NK-92 (cell line): Measurements from ENCODE around the gene ENOX2.

ENCODE experiments used
- DNase-seq: peaks from one replicate; lab custom pipeline; 2025; ENCODE audit not compliant: unreplicated experiment; lab: John Stamatoyannopoulos, UW

Gene ENOX2

GRCh38 chrX:130645955-130646583, 256.9 kb downstream of the ENOX2 start:
- DNase-seq, result no peak

GRCh38 chrX:130637591-130637990, 265.4 kb downstream of the ENOX2 start:
- no peak for DNase-seq

- no peak for DNase-seq
Measured at GRCh38 chrX:130636277-130636676, 266.7 kb downstream of the ENOX2 start.

- DNase-seq, result no peak
Measured at GRCh38 chrX:130631011-130631410, 272.0 kb downstream of the ENOX2 start.

- DNase-seq, result no peak
Measured at GRCh38 chrX:130628516-130628915, 274.5 kb downstream of the ENOX2 start.

- no peak for DNase-seq
Measured at GRCh38 chrX:130626521-130626920, 276.5 kb downstream of the ENOX2 start.

- DNase-seq, result no peak
Measured at GRCh38 chrX:130625386-130625785, 277.6 kb downstream of the ENOX2 start.

GRCh38 chrX:130623518-130623917, 279.5 kb downstream of the ENOX2 start:
- DNase-seq, result no peak

- DNase-seq, result no peak
Measured at GRCh38 chrX:130615941-130616340, 287.1 kb downstream of the ENOX2 start.

- no peak for DNase-seq
Measured at GRCh38 chrX:130607431-130607830, 295.6 kb downstream of the ENOX2 start.

GRCh38 chrX:130606425-130606824, 296.6 kb downstream of the ENOX2 start:
- no peak for DNase-seq

GRCh38 chrX:130604882-130605281, 298.1 kb downstream of the ENOX2 start:
- no peak for DNase-seq

GRCh38 chrX:130594453-130594916, 308.5 kb downstream of the ENOX2 start:
- no peak for DNase-seq

- no peak for DNase-seq
Measured at GRCh38 chrX:130593911-130594310, 309.1 kb downstream of the ENOX2 start.

- DNase-seq, result no peak
Measured at GRCh38 chrX:130592204-130592603, 310.8 kb downstream of the ENOX2 start.

GRCh38 chrX:130578906-130579305, 324.1 kb downstream of the ENOX2 start:
- no peak for DNase-seq

- no peak for DNase-seq
Measured at GRCh38 chrX:130577431-130577830, 325.6 kb downstream of the ENOX2 start.

GRCh38 chrX:130575831-130576389, 327.1 kb downstream of the ENOX2 start:
- no peak for DNase-seq
